Large intestine (tissue), 3 donors: ENCODE results near the gene PCDHGA4. TPM values are rescaled to one million over a fixed set of nuclear protein-coding genes. Genes with fewer than 3 reads are reported as not detected.
"Not testable (repeated sequence)": the region's sequence is repeated elsewhere in the genome, so short reads cannot be mapped to it uniquely, and the experiment has no call there.

ENCODE experiments used
- DNase-seq, 2 donors: peaks; one replicate each; pipeline versions ENCODE4 v3.0.0 to v3.0.0-alpha.2; 2013
- H3K27ac ChIP-seq: one replicate; pipeline ENCODE4 v1.5.1; 2013; ENCODE audit warnings: low read length
- H3K27me3 ChIP-seq: 2 replicates; pipeline ENCODE4 v1.6.1; 2013; ENCODE audit warnings: low read length; ENCODE audit not compliant: control insufficient read depth, insufficient read depth
- H3K36me3 ChIP-seq: 2 replicates; pipeline ENCODE4 v1.6.1; 2013; ENCODE audit warnings: low read length; ENCODE audit not compliant: control insufficient read depth, insufficient read depth
- H3K4me1 ChIP-seq: one replicate; pipeline ENCODE4 v1.6.1; 2013; ENCODE audit warnings: low read length; ENCODE audit not compliant: control insufficient read depth, insufficient read depth
- H3K4me3 ChIP-seq: one replicate; pipeline ENCODE4 v1.5.1; 2013; ENCODE audit warnings: low read length
- H3K9me3 ChIP-seq: one replicate; pipeline ENCODE4 v1.6.1; 2013; ENCODE audit warnings: mild to moderate bottlenecking, low read depth, low read length, moderate library complexity; ENCODE audit not compliant: control insufficient read depth
- WGBS: methylation state at CpG from one replicate; pipeline ENCODE4 v1.1.5; 2013; ENCODE audit warnings: low lambda C conversion rate; ENCODE audit not compliant: insufficient coverage; 5-methylcytosine and 5-hydroxymethylcytosine counted together
- polyA plus RNA-seq: library from polyadenylated mRNA; unstranded; fragments of 120-200 nt; gene quantifications from one replicate; pipeline ENCODE4 v1.2.1, GENCODE V29; 2013

PCDHGA4 gene
- polyA plus RNA-seq, 1 donor: 0.79 TPM

GRCh38 chr5:141366016-141366896 lies 11.4 kb downstream of the PCDHGA4 start:
- WGBS: 59% methylated on average over 3 of the region's 46 CpGs
- Histone ChIP-seq H3K4me1 (no peaks in the 10 kb centered on the region), H3K27me3 (peaks cover 52% of the 10 kb centered on the region), H3K4me3 (no peak overlapping the region), H3K9me3 (peaks cover 37% of the 10 kb centered on the region), H3K36me3 (no peaks in the 10 kb centered on the region), H3K27ac (no peak overlapping the region)
- no peak for DNase-seq

GRCh38 chr5:141369994-141370848 lies 15.4 kb downstream of the PCDHGA4 start, which contains the start of gene PCDHGB3:
TSS of gene PCDHGB3 (plus strand) at chr5:141370242. CDS start at chr5:141370395, 153 bp downstream.
- Histone ChIP-seq H3K4me3 (no peak within 1 kb of the TSS), H3K9me3 (peaks cover 40% of the 10 kb centered on the region)
- DNase-seq: no peak

GRCh38 chr5:141371572-141372475 lies 17.0 kb downstream of the PCDHGA4 start:
- peaks cover 45% of the 10 kb centered on the region for H3K27me3 ChIP-seq
- no peaks in the 10 kb centered on the region for H3K4me1 ChIP-seq
- peaks cover 37% of the 10 kb centered on the region for H3K9me3 ChIP-seq
- H3K36me3 ChIP-seq: no peaks in the 10 kb centered on the region
- no peak for DNase-seq
- no CpG with 5 or more reads among the region's 69 CpGs for WGBS
- H3K4me3 ChIP-seq: no peak overlapping the region
- H3K27ac ChIP-seq: no peak overlapping the region

More at GRCh38 chr5:141369994-141370848, 15.4 kb downstream of the PCDHGA4 start, which contains the start of gene PCDHGB3:
- WGBS: 50% methylated on average over 1 of the region's 32 CpGs
- Histone ChIP-seq H3K36me3 (no peaks in the 10 kb centered on the region), H3K27ac (no peak within 1 kb of the TSS), H3K4me1 (no peaks in the 10 kb centered on the region), H3K27me3 (peaks cover 59% of the 10 kb centered on the region)

- no peaks in the 10 kb centered on the region for H3K4me1 ChIP-seq
- WGBS: no CpG with 5 or more reads among the region's 27 CpGs
- peaks cover 34% of the 10 kb centered on the region for H3K9me3 ChIP-seq
- H3K27me3 ChIP-seq: peaks cover 45% of the 10 kb centered on the region
- H3K27ac ChIP-seq: no peak within 1 kb of the TSS
- peak within 1 kb of the TSS; percentile 13 for H3K4me3 ChIP-seq
- no peaks in the 10 kb centered on the region for H3K36me3 ChIP-seq
- no peak for DNase-seq
Observed at GRCh38 chr5:141373673-141374317, 19.0 kb downstream of the PCDHGA4 start, which contains the start of gene PCDHGA6. TSS of gene PCDHGA6 (plus strand) at chr5:141373891. CDS start at chr5:141374084, 193 bp downstream.

GRCh38 chr5:141374627-141375026 lies 19.8 kb downstream of the PCDHGA4 start:
- DNase-seq: no peak

GRCh38 chr5:141375444-141376155 lies 20.8 kb downstream of the PCDHGA4 start:
- H3K27ac ChIP-seq, DNase-seq, H3K4me3 ChIP-seq, H3K36me3 ChIP-seq, H3K4me1 ChIP-seq: not testable (repeated sequence)
- WGBS: no CpG with 5 or more reads among the region's 48 CpGs
- H3K27me3 ChIP-seq: peaks cover 39% of the 10 kb centered on the region
- peaks cover 34% of the 10 kb centered on the region for H3K9me3 ChIP-seq

More at GRCh38 chr5:141374627-141375026, 19.8 kb downstream of the PCDHGA4 start:
- no peak overlapping the region for H3K4me3 ChIP-seq
- H3K27me3 ChIP-seq: peaks cover 45% of the 10 kb centered on the region
- H3K4me1 ChIP-seq: no peaks in the 10 kb centered on the region
- no peak overlapping the region for H3K27ac ChIP-seq
- no CpG with 5 or more reads among the region's 14 CpGs for whole genome bisulfite sequencing
- peaks cover 34% of the 10 kb centered on the region for H3K9me3 ChIP-seq
- no peaks in the 10 kb centered on the region for H3K36me3 ChIP-seq

GRCh38 chr5:141382469-141383294 lies 27.9 kb downstream of the PCDHGA4 start, which contains the start of gene PCDHGA7:
TSS of gene PCDHGA7 (plus strand) at chr5:141382742. CDS start at chr5:141382900, 158 bp downstream.
- H3K27ac ChIP-seq: no peak within 1 kb of the TSS
- H3K4me3 ChIP-seq: peak within 1 kb of the TSS; percentile 5
- peaks cover 24% of the 10 kb centered on the region for H3K27me3 ChIP-seq
- 24% methylated on average over 3 of the region's 37 CpGs for WGBS
- H3K9me3 ChIP-seq: peaks cover 27% of the 10 kb centered on the region
- no peaks in the 10 kb centered on the region for H3K4me1 ChIP-seq
- DNase-seq: no peak
- H3K36me3 ChIP-seq: no peaks in the 10 kb centered on the region

GRCh38 chr5:141383345-141383744 lies 28.5 kb downstream of the PCDHGA4 start:
- H3K27ac ChIP-seq: no peak overlapping the region
- H3K4me1 ChIP-seq: no peaks in the 10 kb centered on the region
- H3K9me3 ChIP-seq: peaks cover 30% of the 10 kb centered on the region
- WGBS: no CpG with 5 or more reads among the region's 21 CpGs
- H3K4me3 ChIP-seq: no peak overlapping the region
- DNase-seq: no peak
- H3K27me3 ChIP-seq: peaks cover 27% of the 10 kb centered on the region
- H3K36me3 ChIP-seq: no peaks in the 10 kb centered on the region
